ENCODE measurements around the gene DTX1. TPM values are rescaled to one million over a fixed set of nuclear protein-coding genes. Genes with fewer than 3 reads are reported as not detected.

DTX1 gene
- total and polyA plus RNA-seq, 2 of the 8 experiments (the other 6 are each of a cell fraction or from before 2014, with no cell fraction given): 4.7 to 6.9 TPM

DNA sequence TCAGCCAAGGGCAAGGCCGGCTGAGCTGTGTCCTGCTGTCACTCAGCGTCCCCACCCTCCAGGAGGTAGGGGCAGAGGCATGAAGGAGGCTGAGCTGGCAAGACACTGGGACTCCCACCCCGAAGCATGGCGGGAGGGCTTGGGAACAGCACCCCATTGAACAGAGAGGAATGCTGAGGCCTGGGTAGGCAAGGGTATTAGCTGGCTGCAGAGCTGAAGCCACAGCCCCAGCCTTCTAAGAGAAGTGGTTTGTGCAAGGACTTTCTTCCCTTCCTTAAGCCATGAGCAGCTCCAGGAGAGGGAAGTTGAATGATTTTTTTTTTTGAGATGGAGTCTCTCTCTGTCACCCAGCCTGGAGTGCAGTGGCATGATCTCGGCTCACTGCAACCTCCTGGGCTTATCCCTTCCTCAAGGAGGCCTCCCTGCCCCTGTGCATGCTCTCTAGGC lies 86.4 kb downstream of the DTX1 start:
- no peaks in the 10 kb centered on the region for H3K9me3 ChIP-seq (ENCODE audit: insufficient read depth in 2 of 2, low read depth in 1 of 2, low read length in 1 of 2)
- WGBS, 2 experiments (ENCODE audit: extremely low coverage in 1 of 2, insufficient coverage in 1 of 2, insufficient read length in 1 of 2, insufficient replicate concordance in 2 of 2, low coverage in 1 of 2, low lambda C conversion rate in 2 of 2, missing lambda C conversion rate in 1 of 2): 99% methylated on average over 5 of the region's 5 CpGs; no CpG with 5 or more reads in 1 of the 2 experiments
- H4K91ac ChIP-seq (replicated peaks; ENCODE audit: insufficient read length, low read length): no peak overlapping the region
- no peak overlapping the region for H3K4ac ChIP-seq (replicated peaks; ENCODE audit: insufficient read length, low read depth, low read length)
- H3K14ac ChIP-seq (ENCODE audit: insufficient read length): no peak overlapping the region
- H2BK15ac ChIP-seq (ENCODE audit: low read length): 0 out of 2 replicates have a peak overlapping the region, but pooled peaks have one; percentile 88
- no peak overlapping the region for H3K4me2 ChIP-seq (ENCODE audit: insufficient read depth in 1 of 2, low read depth in 2 of 2, low read length in 2 of 2)
- ChIA-PET POLR2A (ENCODE audit: partially characterized antibody) (interaction anchor here (0.6 kb wide), 1 partner anchor 192 kb away, joined by 3 read pairs; no protein-coding TSS in a partner anchor), CTCF (ENCODE audit: partially characterized antibody) (interaction anchor here (0.7 to 1.4 kb wide), 2 partner anchors 9 to 77 kb away, joined by 3 to 4 read pairs; no protein-coding TSS in a partner anchor)
- FAIRE-seq: no peak
- H3K27me3 ChIP-seq (replicated peaks in 1 of 4; ENCODE audit: control insufficient read depth in 3 of 4, extremely low read depth in 1 of 4, insufficient read depth in 3 of 4, low read length in 3 of 4): no peaks in the 10 kb centered on the region
- H2BK12ac ChIP-seq (ENCODE audit: low read depth, low read length): no peak overlapping the region; the same call in 1 of the 2 replicates
- H2BK120ac ChIP-seq (replicated peaks; ENCODE audit: low read depth, low read length): no peak overlapping the region
- no peak for DNase-seq (ENCODE audit: low read depth in 1 of 2, low spot score in 2 of 2)
- H3K27ac ChIP-seq (ENCODE audit: low read depth, low read length): no peak overlapping the region
- no peak overlapping the region for H2AK5ac ChIP-seq (ENCODE audit: low read depth, low read length)
- no peak overlapping the region for H3K23ac ChIP-seq (ENCODE audit: insufficient read length)
- H3K56ac ChIP-seq (replicated peaks; ENCODE audit: insufficient read length, low read depth, low read length): no peak overlapping the region
- TF ChIP-seq POLR2AphosphoS5 (IDR thresholded peaks at IDR 0.05; ENCODE audit: low read depth, low read length) (no peak), KDM1A (IDR thresholded peaks at IDR 0.05; ENCODE audit: borderline replicate concordance, low read length) (peak; percentile 84)
- H4K20me1 ChIP-seq (replicated peaks in 1 of 2; ENCODE audit: control insufficient read depth in 1 of 2, insufficient read depth in 2 of 2, low read length in 2 of 2): no peaks in the 10 kb centered on the region
- H3K23me2 ChIP-seq (ENCODE audit: low read depth, low read length): no peaks in the 10 kb centered on the region; the same call in 1 of the 2 replicates
- H3K4me1 ChIP-seq (replicated peaks in 1 of 4; ENCODE audit: control insufficient read depth in 3 of 4, insufficient read depth in 4 of 4, low read length in 3 of 4): peaks cover 0 to 6% (median 0%) of the 10 kb centered on the region in 4 experiments; a peak in 2 of 7 replicates
- no peak overlapping the region for H4K8ac ChIP-seq (ENCODE audit: extremely low read depth, insufficient read depth, low read length)
- 0 out of 2 replicates have a peak overlapping the region, but pooled peaks have one; percentile 48 for H2BK20ac ChIP-seq (ENCODE audit: low read length)
- H2AFZ ChIP-seq (ENCODE audit: low read length): no peak overlapping the region
- no peak overlapping the region for H3K4me3 ChIP-seq (ENCODE audit: extremely low read depth in 1 of 4, insufficient read depth in 2 of 4, low read depth in 3 of 4, low read length in 4 of 4)
- no peaks in the 10 kb centered on the region for H3K79me1 ChIP-seq (ENCODE audit: low read depth, low read length)
- H3K18ac ChIP-seq (ENCODE audit: extremely low read depth, low read length): no peak overlapping the region; the same call in 1 of the 2 replicates
- no peak overlapping the region for H2BK5ac ChIP-seq (ENCODE audit: low read depth, low read length)
- H3K36me3 ChIP-seq (ENCODE audit: control insufficient read depth in 2 of 4, insufficient read depth in 4 of 4, low read length in 3 of 4): no peaks in the 10 kb centered on the region
- no peaks in the 10 kb centered on the region for H3K79me2 ChIP-seq (ENCODE audit: control insufficient read depth in 1 of 2, insufficient read depth in 2 of 2, low read length in 2 of 2)
- no peak overlapping the region for H3K9ac ChIP-seq (replicated peaks in 1 of 4; ENCODE audit: extremely low read depth in 1 of 4, low read depth in 3 of 4, low read length in 3 of 4)
- no peak overlapping the region for H4K5ac ChIP-seq (ENCODE audit: insufficient read length, low read depth, low read length)
